ENCODE data around the gene TBC1D1. TPM values are rescaled to one million over a fixed set of nuclear protein-coding genes. Genes with fewer than 3 reads are reported as not detected.
"Not testable (repeated sequence)": the region's sequence is repeated elsewhere in the genome, so short reads cannot be mapped to it uniquely, and the experiment has no call there.

TBC1D1 gene
- total RNA-seq, 1 donor from 2014 or later, result 92.7 TPM

DNA sequence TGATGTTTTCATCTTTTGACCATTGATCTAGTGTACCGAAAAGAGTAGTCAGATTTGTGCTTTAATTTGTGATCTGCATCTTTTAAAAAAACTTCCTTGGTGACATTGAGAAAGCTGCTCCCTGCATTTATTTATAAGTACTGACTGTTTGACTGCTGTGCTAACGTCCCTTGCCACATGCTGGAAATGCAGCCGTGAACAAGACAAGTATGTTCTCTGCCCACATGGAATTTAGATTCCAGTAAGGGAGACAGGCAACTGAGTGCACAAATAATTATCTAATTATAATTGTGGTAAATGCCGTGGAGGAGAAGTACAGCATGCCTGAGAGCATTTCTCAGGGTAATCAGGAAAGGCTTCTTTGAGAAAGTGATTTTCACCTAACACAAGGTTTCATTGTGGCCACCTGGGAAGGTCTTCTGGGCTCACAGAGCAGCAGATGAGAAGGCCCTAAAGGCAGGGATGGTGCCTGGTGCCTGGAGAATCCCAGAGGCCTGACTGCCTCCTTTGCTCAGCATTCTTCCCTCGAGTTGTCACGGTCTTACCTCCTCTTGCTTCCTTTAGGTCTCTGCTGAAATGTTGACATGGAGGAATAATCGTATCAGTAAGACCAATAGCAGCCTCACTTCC is 125.1 kb downstream of the TBC1D1 start:
- Mint-ChIP-seq H3K27me3 (ENCODE audit: low read depth) (no peaks in the 10 kb centered on the region), H3K4me1 (ENCODE audit: low read depth) (peaks cover 11% of the 10 kb centered on the region), H3K27ac (ENCODE audit: unreplicated experiment) (no peak overlapping the region), H3K9me3 (ENCODE audit: low read depth) (no peaks in the 10 kb centered on the region), H3K4me3 (ENCODE audit: unreplicated experiment) (no peak overlapping the region), H3K36me3 (ENCODE audit: low read depth) (peaks cover 9% of the 10 kb centered on the region)
- no peak for DNase-seq (ENCODE audit: low spot score)
- TF ChIP-seq, protein P1, sequence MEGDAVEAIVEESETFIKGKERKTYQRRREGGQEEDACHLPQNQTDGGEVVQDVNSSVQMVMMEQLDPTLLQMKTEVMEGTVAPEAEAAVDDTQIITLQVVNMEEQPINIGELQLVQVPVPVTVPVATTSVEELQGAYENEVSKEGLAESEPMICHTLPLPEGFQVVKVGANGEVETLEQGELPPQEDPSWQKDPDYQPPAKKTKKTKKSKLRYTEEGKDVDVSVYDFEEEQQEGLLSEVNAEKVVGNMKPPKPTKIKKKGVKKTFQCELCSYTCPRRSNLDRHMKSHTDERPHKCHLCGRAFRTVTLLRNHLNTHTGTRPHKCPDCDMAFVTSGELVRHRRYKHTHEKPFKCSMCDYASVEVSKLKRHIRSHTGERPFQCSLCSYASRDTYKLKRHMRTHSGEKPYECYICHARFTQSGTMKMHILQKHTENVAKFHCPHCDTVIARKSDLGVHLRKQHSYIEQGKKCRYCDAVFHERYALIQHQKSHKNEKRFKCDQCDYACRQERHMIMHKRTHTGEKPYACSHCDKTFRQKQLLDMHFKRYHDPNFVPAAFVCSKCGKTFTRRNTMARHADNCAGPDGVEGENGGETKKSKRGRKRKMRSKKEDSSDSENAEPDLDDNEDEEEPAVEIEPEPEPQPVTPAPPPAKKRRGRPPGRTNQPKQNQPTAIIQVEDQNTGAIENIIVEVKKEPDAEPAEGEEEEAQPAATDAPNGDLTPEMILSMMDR (IDR thresholded peaks at IDR 0.05), result no peak

DNA sequence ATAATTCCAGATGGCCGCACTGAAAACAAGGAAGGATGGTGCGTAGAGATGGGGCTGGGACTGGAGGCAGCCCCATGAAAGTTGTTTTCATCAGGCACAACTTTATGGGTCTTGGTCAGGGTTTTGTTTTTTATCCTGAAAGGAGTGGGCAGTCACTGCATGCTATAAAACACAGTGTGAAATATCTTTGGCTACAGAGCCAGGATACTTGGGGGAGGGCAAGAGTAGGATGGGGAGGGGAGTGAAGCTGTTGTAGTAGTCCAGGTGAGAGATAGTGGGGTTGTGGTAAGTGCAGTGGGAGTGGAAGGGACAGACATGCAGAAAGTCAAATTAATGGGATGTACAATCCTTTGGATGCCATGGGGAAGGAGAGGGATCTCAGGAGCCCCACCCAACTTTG is 125.8 kb downstream of the TBC1D1 start:
- Mint-ChIP-seq H3K4me3 (ENCODE audit: unreplicated experiment) (no peak overlapping the region), H3K4me1 (ENCODE audit: low read depth) (peaks cover 11% of the 10 kb centered on the region), H3K27ac (ENCODE audit: unreplicated experiment) (no peak overlapping the region), H3K36me3 (ENCODE audit: low read depth) (peaks cover 12% of the 10 kb centered on the region), H3K27me3 (ENCODE audit: low read depth) (no peaks in the 10 kb centered on the region), H3K9me3 (ENCODE audit: low read depth) (no peaks in the 10 kb centered on the region)
- TF ChIP-seq, protein P1 (IDR thresholded peaks at IDR 0.05), result no peak
- DNase-seq (ENCODE audit: low spot score), result no peak

GRCh38 chr4:38017609-38018008 is 126.7 kb downstream of the TBC1D1 start:
- no peak for DNase-seq (ENCODE audit: low spot score)
- Mint-ChIP-seq H3K27me3 (ENCODE audit: low read depth) (no peaks in the 10 kb centered on the region), H3K36me3 (ENCODE audit: low read depth) (peaks cover 21% of the 10 kb centered on the region), H3K4me3 (ENCODE audit: unreplicated experiment) (no peak overlapping the region), H3K4me1 (ENCODE audit: low read depth) (peaks cover 11% of the 10 kb centered on the region), H3K9me3 (ENCODE audit: low read depth) (no peaks in the 10 kb centered on the region), H3K27ac (ENCODE audit: unreplicated experiment) (no peak overlapping the region)
- TF ChIP-seq, protein P1 (IDR thresholded peaks at IDR 0.05), result no peak

- no peaks in the 10 kb centered on the region for H3K4me1 Mint-ChIP-seq (ENCODE audit: low read depth)
- H3K27ac Mint-ChIP-seq (ENCODE audit: unreplicated experiment), result no peak overlapping the region
- H3K36me3 Mint-ChIP-seq (ENCODE audit: low read depth), result peaks cover 26% of the 10 kb centered on the region
- no peak for DNase-seq (ENCODE audit: low spot score)
- no peak overlapping the region for H3K4me3 Mint-ChIP-seq (ENCODE audit: unreplicated experiment)
- H3K27me3 Mint-ChIP-seq (ENCODE audit: low read depth), result no peaks in the 10 kb centered on the region
- TF ChIP-seq, protein P1 (IDR thresholded peaks at IDR 0.05), result no peak
- H3K9me3 Mint-ChIP-seq (ENCODE audit: low read depth), result no peaks in the 10 kb centered on the region
Measured at GRCh38 chr4:38020386-38020785, 129.5 kb downstream of the TBC1D1 start.

GRCh38 chr4:38020961-38021360 is 130.1 kb downstream of the TBC1D1 start:
- not testable (repeated sequence) for H3K4me1 Mint-ChIP-seq (ENCODE audit: low read depth); H3K4me3 Mint-ChIP-seq (ENCODE audit: unreplicated experiment); DNase-seq (ENCODE audit: low spot score); H3K27ac Mint-ChIP-seq (ENCODE audit: unreplicated experiment); H3K27me3 Mint-ChIP-seq (ENCODE audit: low read depth); H3K9me3 Mint-ChIP-seq (ENCODE audit: low read depth)
- peaks cover 26% of the 10 kb centered on the region for H3K36me3 Mint-ChIP-seq (ENCODE audit: low read depth)

GRCh38 chr4:38021751-38022150 is 130.9 kb downstream of the TBC1D1 start:
- Mint-ChIP-seq H3K36me3 (ENCODE audit: low read depth) (peaks cover 21% of the 10 kb centered on the region), H3K27me3 (ENCODE audit: low read depth) (no peaks in the 10 kb centered on the region), H3K4me1 (ENCODE audit: low read depth) (no peaks in the 10 kb centered on the region), H3K4me3 (ENCODE audit: unreplicated experiment) (no peak overlapping the region), H3K27ac (ENCODE audit: unreplicated experiment) (no peak overlapping the region), H3K9me3 (ENCODE audit: low read depth) (no peaks in the 10 kb centered on the region)
- TF ChIP-seq, protein P1 (IDR thresholded peaks at IDR 0.05), result no peak
- DNase-seq (ENCODE audit: low spot score), result no peak
